Measurements from ENCODE around the gene CH25H.
A peak's percentile ranks its signal among the peaks of the same experiment; 100 is the strongest.
"Not testable (repeated sequence)": the region's sequence is repeated elsewhere in the genome, so short reads cannot be mapped to it uniquely, and the experiment has no call there.

Gene CH25H

GRCh38 chr10:89228146-89228545 is 21.0 kb upstream of the CH25H start:
- DNase-seq = no peak

GRCh38 chr10:89226891-89227290 is 19.8 kb upstream of the CH25H start:
- DNase-seq = no peak

- no peak for DNase-seq
Measured at GRCh38 chr10:89224739-89225443, 17.8 kb upstream of the CH25H start.

DNA sequence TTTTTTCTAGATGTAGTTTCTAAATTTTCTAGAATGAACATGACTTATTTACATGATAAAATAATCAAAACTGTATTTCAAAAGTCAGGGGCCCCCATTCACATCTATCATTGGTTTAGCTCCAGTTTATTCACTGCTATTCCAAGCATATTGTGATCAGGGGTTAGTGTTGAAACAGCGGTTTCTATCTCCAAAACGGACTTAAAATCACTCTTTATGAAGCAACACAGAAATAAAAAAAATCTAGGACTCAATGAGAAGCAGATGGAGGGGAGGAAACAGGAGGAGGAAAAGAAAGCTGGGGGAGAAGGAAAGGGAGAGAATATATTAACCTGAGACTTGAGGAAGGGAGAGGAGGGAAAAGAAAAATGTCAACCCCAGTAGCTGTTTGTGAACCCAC is 14.8 kb upstream of the CH25H start:
- DNase-seq = no peak

GRCh38 chr10:89219513-89220218 is 12.5 kb upstream of the CH25H start:
- DNase-seq = no peak

DNA sequence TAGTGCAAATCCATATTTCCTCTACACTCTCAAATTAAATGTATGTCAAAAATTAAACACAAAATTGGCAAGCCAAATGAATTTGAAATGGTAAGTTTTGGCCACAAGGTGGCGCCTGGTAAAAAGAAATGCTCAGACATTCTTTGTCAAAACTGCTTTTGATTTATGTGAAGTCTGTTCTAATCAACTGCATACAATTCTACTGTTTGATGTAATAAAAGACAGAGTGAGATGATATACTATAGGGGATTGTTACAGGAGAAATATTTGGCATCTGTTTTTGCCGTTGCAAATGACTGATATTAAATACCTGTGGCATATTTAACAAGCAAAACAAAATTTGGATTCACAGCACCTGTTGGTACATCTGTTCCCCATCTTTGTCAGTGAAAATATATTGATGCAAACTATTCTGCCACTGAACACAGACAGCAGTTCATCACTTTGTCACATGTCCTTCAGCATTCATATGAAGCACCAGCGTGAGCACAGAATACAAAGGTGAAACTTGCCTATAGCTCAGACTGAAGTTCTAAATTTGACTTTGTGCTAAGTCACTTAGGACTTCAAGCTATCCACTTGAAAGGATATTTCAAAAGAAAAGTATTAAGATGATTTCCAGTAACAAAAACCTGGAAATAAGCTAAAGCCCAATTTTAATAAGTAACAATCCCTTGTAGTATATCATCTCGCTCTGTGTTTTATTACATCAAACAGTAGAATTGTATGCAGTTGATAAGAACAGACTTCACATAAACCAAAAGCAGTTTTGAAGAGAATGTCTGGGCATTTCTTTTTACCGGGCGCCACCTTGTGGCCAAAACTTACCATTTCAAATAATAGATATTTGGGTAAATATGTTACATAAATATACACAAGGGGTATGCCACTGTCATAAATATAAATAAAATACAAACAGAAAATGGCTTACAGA is 10.2 kb upstream of the CH25H start:
- DNase-seq = peak in 1 of 2 experiments; percentile 4

DNA sequence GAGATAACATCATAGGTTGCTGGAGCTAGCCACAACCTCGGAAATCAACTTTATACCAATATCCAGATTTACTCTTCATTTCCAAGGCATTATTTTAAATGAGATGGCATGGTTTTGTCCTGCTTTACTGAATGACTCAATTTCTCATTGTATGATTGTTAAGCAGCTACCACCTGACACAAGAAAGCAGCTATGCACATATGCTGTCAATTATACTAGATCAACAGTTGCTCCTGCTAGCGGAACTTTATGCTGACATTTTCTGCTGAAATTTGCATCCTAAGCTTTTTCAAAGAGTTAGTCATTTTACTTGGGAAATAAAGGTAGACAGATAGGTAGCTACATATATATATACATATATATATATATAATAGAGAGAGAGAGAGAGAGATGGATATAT is 8.9 kb upstream of the CH25H start:
- DNase-seq = no peak

DNA sequence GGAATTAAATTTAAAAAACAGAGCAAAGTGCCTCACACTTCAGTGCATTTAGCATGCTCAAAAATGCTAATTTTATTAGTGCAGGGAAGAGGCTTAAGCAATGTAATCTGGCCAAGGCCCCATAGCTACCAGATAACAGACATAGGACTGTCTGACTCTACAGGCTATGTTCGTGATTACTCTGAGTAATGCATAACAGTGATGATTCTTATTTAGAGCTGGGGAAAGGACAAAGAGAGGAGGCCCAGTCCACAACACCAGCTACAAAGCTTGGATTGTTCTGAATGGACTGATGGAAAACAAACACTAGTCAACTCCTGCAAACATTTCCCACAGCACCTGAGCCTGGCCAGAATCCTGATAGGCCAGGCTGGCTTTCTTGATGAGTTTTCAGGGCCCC is 8.4 kb upstream of the CH25H start:
- no peak for DNase-seq

DNA sequence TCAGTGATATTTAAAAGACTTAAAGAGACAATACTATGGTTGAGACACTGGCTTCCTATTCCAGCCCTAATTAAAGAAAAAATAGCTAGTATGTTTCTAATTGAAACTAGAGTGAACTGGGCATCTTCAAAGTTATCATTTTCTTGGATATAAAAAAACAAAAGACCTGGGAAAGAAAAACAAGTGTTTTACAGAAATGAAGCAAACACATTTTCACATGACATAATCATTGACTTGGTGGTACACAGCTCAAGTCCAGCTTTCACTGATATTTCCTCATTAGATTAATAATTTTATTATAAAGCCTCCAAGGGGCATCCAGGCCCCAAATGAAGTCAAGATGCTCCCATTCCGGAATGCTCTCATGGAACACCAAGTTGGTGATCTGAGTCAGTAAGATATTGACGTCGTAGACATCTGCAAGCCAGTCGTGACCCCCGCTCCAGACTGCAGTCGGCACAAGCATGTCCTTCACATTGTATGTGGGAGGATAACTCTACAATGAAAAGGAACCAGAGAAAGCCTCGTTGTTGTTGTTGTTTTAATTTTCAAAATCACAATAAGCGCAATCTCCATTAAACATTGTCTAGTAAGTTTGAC is 7.5 kb upstream of the CH25H start:
- DNase-seq = no peak

- DNase-seq = no peak
Measured at GRCh38 chr10:89213191-89213808, 6.2 kb upstream of the CH25H start.

DNA sequence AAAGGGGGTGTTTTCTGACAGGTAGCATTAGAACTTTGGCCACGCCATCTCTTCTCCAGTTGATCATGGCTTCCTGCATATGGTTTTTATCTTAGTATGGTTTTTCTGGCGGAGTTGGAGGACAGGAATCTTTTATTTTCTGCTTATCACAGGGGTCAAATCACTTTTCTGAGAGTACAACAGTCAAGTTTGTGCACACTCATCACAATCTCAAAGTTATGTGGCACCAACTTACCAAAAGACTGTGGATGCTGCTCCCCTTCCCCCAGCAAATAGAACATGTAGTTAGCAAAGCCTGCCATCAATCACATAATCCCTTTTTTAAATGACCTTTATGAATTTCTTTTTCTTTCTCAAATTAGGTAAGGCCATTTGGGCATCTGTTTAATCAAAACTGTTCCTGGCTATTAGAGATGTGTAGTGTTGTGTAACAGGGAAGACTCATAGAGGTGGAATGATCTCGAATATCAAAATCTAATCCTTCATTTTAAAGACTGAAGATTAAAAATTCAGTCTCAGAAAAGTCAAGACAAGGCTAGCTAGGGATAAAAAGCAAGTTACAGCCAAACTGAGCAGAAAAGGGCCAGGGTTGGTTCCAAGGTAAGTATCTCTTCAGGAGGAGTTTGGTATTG is 3.8 kb upstream of the CH25H start:
- no peak for DNase-seq

DNA sequence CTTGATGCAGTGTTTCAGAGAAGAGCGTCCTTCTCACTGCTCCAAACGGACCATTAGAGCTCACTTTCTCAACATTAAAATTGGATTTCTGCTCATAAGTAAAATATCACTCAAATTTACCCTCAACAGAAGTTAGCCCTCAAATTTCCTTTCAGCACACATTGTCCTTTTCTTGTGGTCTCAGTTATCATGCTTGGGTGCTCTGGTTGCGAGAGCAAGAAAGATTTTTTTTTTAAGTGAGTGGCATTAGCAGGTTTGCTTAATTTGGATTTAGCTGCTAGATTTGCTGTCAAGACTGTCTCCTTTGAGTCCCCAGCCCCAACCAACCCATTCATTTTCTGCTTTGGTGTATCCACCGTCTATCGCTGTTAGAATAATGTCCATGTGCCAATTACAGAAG is 2.6 kb upstream of the CH25H start:
- no peak for DNase-seq

DNA sequence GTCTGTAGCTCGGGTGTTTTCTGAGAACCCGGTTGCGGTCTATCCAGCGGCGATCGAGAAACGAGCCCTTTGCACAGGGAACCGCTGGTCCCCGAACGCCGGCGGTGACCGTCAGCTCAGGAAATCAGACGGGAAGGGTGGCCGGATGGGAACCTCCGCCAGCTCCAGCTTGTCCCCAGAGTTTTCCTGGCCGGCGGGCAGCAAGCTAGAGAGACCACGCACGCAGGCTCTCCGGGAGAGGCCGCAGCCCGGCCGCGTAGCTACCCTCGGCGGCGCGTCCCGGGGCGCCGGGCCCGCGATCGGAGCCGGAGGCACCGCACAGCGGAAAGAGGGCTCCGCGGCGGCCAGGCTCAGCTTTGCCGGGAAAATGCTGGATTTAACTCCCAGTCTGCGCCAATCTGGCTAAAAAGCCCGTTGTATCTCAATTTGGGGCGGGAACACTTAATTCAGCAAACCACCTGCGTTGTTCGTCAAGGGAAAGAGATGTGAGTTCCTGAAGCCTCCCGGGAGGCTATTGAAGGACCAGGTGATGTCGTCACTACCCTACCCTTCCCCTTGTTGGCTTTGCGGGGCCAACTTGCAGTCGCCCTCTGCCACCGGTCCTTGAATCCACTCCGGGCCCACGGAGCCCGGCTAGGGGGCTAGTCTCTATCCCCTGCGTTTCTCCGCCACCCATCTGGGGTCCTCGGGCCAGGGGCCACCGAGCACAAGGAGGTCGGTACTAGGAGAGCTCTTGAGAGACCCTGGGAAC is 859 bp upstream of the CH25H start:
- no peak for DNase-seq

DNA sequence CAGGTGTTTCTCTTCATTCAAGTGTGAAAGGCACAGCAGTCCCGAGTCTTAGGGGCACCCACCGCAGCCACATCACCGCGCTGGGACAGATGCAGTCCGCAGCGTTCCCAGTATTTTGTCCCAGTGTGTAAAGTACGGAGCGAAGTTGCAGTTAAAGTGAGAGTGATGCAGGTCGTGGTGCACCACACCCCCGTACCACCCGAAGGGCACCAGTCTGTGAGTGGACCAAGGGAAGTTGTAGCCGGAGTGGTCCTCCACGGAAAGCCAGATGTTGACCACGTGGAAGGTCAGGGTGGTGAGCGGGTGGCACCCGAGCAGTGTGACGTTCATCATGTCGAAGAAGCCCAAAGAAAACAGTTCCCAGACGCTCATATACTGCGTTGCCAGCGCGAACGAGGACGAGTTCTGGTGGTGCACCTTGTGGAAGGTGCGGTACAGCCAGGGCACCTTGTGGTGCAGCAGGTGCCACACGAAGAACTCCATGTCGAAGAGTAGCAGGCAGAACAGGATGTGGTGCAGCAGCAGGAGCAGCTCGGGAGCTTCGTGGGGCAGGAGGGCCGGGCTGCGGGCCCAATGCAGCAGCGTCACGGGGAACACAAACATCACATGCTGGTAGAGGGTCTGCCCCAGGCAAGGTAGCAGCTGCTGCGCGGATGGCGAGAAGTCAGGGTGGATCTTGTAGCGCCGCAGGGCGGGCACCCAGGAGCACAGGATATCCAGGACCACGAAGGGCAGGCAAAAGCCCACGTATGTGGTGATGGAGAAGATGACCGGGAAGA is 526 bp downstream of the CH25H start:
- no peak for DNase-seq

GRCh38 chr10:89204621-89205185 is 2.4 kb downstream of the CH25H start:
- DNase-seq = no peak

DNA sequence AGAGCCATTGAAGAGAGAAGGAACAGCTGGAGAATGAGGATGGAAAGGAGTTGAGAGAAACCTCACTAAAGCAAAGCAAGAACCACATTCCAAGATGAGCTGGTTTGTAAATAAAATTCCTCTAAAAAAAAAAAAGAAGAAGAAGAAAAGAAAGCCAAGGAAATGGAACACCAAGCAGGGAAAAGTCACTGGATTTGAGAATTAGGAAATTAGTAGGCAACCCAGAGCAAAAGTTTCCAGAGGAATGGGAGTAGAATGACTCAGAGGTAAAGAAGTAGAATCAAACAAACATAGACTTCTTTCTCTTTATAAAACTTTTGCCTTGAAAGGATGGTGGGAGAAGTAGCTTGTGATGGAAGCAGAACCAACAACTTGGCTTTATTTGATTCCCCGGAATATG is 3.9 kb downstream of the CH25H start:
- DNase-seq = no peak

DNA sequence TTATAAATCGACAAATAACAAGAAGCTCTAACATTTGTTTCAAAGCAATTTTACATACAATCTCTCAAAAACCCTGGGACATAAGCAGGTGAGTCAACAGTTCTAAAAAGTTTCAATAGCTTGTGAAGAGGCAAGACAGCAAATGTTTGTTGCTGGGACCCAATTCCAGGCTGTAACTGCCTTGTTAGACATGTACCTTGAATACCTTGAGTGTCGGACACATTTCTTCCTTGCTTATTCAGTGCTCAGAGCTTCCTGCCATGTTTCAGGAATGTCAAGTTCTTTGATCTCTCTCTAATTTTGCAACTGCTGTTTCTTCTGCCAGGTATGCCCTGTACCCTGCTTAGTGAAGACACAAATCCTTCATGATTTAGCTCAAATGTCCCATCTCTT is 5.1 kb downstream of the CH25H start:
- DNase-seq = no peak

GRCh38 chr10:89201345-89202032 is 5.6 kb downstream of the CH25H start:
- no peak for DNase-seq

- no peak for DNase-seq
Measured at GRCh38 chr10:89197473-89197872, 9.6 kb downstream of the CH25H start.

DNA sequence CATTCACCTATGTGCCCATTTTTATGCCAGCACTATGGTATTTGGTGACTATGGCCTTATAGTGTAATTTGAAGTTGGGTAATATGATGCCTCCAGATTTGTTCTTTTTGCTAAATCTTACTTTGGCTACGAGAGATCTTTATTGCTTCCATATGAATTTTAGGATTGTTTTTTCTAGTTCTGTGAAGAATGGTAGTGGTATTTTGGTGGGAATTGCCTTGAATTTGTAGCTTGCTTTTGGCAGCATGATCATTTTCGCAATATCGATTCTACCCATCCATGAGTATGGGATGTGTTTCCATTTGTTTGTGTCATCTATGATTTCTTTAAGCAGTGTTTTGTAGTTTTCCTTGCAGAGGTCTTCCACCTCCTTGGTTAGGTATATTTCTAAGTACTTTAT is 15.8 kb downstream of the CH25H start:
- not testable (repeated sequence) for DNase-seq
